Adrenal gland (tissue), 12 donors: ENCODE data around the gene ENC1. TPM values are rescaled to one million over a fixed set of nuclear protein-coding genes. Genes with fewer than 3 reads are reported as not detected.

Experiments used
- DNase-seq, 7 donors: peaks; one replicate each; pipeline ENCODE4 v3.0.0-alpha.2; 2019 to 2020
- H3K27ac ChIP-seq, 5 donors: fragments of 200-600 bp; sonication (generic) in 4 of 5; 1 replicate in 3 of 5; 2 replicates in 2 of 5; pipeline versions ENCODE4 v1.5.1 to v1.8.0; 2016 to 2020; ENCODE audit warnings: mild to moderate bottlenecking in 1 of 5
- H3K27me3 ChIP-seq: fragments of 200-600 bp; 2 replicates; pipeline ENCODE4 v1.8.0; 2021
- H3K36me3 ChIP-seq, 2 donors: fragments of 200-600 bp; replicated peaks in 1 of 2; 1 replicate in 1 of 2; 2 replicates in 1 of 2; pipeline versions ENCODE4 v1.5.1 to v1.8.0; 2018 to 2022
- H3K4me1 ChIP-seq, 2 donors: fragments of 200-600 bp; replicated peaks in 1 of 2; 1 replicate in 1 of 2; 2 replicates in 1 of 2; pipeline versions ENCODE4 v1.5.1 to v1.8.0; 2018 to 2021
- H3K4me3 ChIP-seq, 4 donors: fragments of 200-600 bp; sonication (generic) in 3 of 4; one replicate each; pipeline ENCODE4 v1.5.1; 2016 to 2018
- H3K9me3 ChIP-seq, 3 donors: fragments of 200-600 bp; sonication (generic) in 1 of 3; replicated peaks in 1 of 3; 1 replicate in 2 of 3; 2 replicates in 1 of 3; pipeline versions ENCODE4 v1.5.1 to v1.8.0; 2016 to 2021
- CTCF ChIP-seq, 6 experiments: fragments of 450-650 bp in 4 of 6; fragments of 200-600 bp in 2 of 6; sonication (generic) in 1 of 6; IDR thresholded peaks; 1 replicate in 5 of 6; 2 replicates in 1 of 6; pipeline versions ENCODE4 v1.5.1 to v1.8.0; 2016 to 2021; ENCODE audit warnings: antibody characterized with exemption in 6 of 6, mild to moderate bottlenecking in 2 of 6, moderate library complexity in 1 of 6
- POLR2A ChIP-seq, 2 donors: fragments of 450-650 bp; IDR thresholded peaks; one replicate each; pipeline ENCODE4 v1.6.1; 2017; ENCODE audit warnings: antibody characterized with exemption in 2 of 2, mild to moderate bottlenecking in 2 of 2, moderate library complexity in 1 of 2
- WGBS, 4 donors: extraction: QIAGEN DNeasy Blood & Tissue Kit in 2 of 4; methylation state at CpG; one replicate each; pipeline versions ENCODE4 v1.1.5 to v1.1.7; 2013 to 2017; 5-methylcytosine and 5-hydroxymethylcytosine counted together
- intact Hi-C, 2 donors: fragments of 100-400 bp; cut with DNase I; formaldehyde crosslinking; loops; one replicate each; pipeline versions ENCODE4 v1.14.1 to v1.15.0; 2022 to 2023
- polyA plus RNA-seq, 3 donors: library from polyadenylated mRNA; stranded (reverse); fragments of 200-250 nt in 2 of 3; fragments of 350-450 nt in 1 of 3; fragmentation: Illumina TruSeq in 1 of 3; extraction: RNeasy Lipid Tissue Mini Kit (QIAGEN cat#74804) in 1 of 3; gene quantifications; one replicate each; pipeline ENCODE4 v1.2.3, GENCODE V29; 2013 to 2014
- total RNA-seq, 9 donors: library from RNA; depleted of rRNA in 4 of 9; stranded (reverse); fragments of >200 nt in 4 of 9; fragments of 120-200 nt in 1 of 9; fragmentation: NEBNext Ultra II Directional in 1 of 9; extraction: Animal tissue kit (Norgen Biotek cat#: 25700) in 1 of 9; gene quantifications; one replicate each; pipeline versions ENCODE4 v1.1.0 to v1.2.4, GENCODE V29; 2013 to 2023
- donor health status: healthy with polysubstance abuse.
- donor health status: Bipolar disorder and iron deficiency.
- donor health status: DM: yes; HTN: yes; CAD: no.
- donor health status: DM: no; HTN: no; CAD: no.
- donor health status: DM: no; HTN: no; CAD: no.
- donor health status: DM: yes; HTN: yes; CAD: no.

Gene ENC1
- total and polyA plus RNA-seq, 12 donors, result 2.1 to 48.7 (median 4.4) TPM

- Histone ChIP-seq H3K27me3 (no peaks in the 10 kb centered on the region), H3K36me3 (no peaks in the 10 kb centered on the region), H3K9me3 (no peaks in the 10 kb centered on the region), H3K4me1 (peaks cover 3 to 29% of the 10 kb centered on the region in 2 donors), H3K27ac (peak overlapping the region in 3 of 5 donors; percentile 67 to 91 (median 81)), H3K4me3 (peak overlapping the region in 2 of 4 donors; percentile 67 to 76)
- DNase-seq, result no peak
- WGBS, 4 donors, result 20 to 38% (median 31%) methylated on average over 10 of the region's 10 CpGs
- TF ChIP-seq POLR2A (IDR thresholded peaks at IDR 0.05) (no peak), CTCF (IDR thresholded peaks at IDR 0.05) (no peak)
- intact Hi-C loops, result no loop called here
Measured at GRCh38 chr5:74638970-74639806, 1.3 kb downstream of the ENC1 start.

DNA sequence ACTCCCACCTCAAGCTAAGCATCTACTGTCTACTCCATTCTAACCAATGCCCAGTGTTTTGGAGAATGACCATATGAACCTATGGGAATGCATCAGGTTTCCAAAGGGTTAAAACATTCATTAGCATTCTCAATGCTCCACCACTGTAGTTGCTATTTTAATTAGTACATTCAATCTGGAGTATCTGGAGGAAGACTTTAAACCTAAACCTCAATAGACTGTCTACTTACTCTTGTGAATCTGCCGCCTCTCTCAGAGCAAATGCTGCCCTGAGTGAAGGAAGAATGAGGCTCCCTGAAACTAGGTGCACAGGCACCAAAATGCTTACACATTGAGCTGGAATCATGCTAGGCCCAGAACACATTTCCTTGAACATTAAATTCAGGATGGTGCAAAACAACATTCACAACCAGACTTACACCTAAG, 2.0 kb downstream of the ENC1 start:
- no peak for DNase-seq
- no peaks in the 10 kb centered on the region for H3K9me3 ChIP-seq
- intact Hi-C loops, result no loop called here
- H3K27ac ChIP-seq, result peak overlapping the region in 1 of 5 donors; percentile 1
- no peak for TF ChIP-seq POLR2A (IDR thresholded peaks at IDR 0.05)
- no peak for TF ChIP-seq CTCF (IDR thresholded peaks at IDR 0.05)
- no peaks in the 10 kb centered on the region for H3K36me3 ChIP-seq
- WGBS, 4 donors, result 76 to 92% (median 80%) methylated on average over 1 of the region's 1 CpG
- H3K27me3 ChIP-seq, result no peaks in the 10 kb centered on the region
- H3K4me3 ChIP-seq, result peak overlapping the region in 1 of 4 donors; percentile 76
- H3K4me1 ChIP-seq, result peaks cover 3 to 29% of the 10 kb centered on the region in 2 donors

DNA sequence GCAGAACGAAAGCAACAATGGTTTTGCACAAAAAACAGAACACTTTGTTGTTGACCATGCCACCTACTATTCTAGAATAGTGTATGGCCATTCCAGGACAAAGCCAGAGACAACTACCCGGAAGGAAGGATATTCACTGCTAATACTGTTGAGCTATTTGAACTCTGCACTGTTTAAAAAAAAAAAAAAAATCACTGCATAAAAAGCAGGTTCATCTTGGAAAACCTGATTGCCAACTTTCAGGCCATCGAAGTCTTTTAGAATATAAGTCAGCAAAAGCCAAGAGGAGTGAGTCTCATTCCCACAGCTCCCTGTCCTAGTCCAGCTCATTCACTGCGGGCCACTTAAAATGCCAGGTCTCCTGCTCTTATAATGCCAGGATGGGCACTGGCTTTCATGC, 4.0 kb downstream of the ENC1 start:
- Histone ChIP-seq H3K9me3 (no peaks in the 10 kb centered on the region), H3K27me3 (no peaks in the 10 kb centered on the region), H3K27ac (no peak overlapping the region), H3K4me1 (peaks cover 2 to 27% of the 10 kb centered on the region in 2 donors), H3K36me3 (no peaks in the 10 kb centered on the region), H3K4me3 (no peak overlapping the region)
- TF ChIP-seq POLR2A (IDR thresholded peaks at IDR 0.05) (no peak), CTCF (IDR thresholded peaks at IDR 0.05) (no peak)
- WGBS, 4 donors, result 80 to 87% (median 83%) methylated on average over 4 of the region's 4 CpGs
- no peak for DNase-seq
- intact Hi-C loops, result no loop called here

DNA sequence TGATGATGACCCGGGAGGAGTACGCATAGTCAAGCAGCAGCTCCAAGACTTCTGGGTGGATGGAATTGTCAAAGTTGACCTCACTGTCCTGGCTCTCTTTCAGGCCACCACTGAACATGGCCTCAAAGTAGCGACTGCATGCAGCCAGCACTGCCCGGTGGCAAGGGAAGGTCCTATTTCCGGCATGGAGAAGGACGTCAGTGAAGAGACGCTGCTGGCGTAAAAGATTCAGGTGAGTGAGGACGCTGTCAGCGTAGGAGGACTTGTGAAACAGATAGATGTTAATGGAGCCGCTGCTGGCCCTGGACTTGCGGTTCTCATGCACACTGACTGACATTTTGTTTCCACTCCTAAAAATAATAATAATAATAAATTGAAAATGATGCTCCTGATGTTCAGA, 4.4 kb downstream of the ENC1 start:
- Histone ChIP-seq H3K36me3 (no peaks in the 10 kb centered on the region), H3K9me3 (no peaks in the 10 kb centered on the region), H3K4me1 (peaks cover under 1 to 24% of the 10 kb centered on the region in 2 donors), H3K27ac (no peak overlapping the region), H3K4me3 (no peak overlapping the region), H3K27me3 (no peaks in the 10 kb centered on the region)
- intact Hi-C loops, result no loop called here
- 90 to 95% (median 92%) methylated on average over 12 of the region's 12 CpGs for WGBS, 4 donors
- no peak for DNase-seq
- TF ChIP-seq POLR2A (IDR thresholded peaks at IDR 0.05) (no peak), CTCF (IDR thresholded peaks at IDR 0.05) (no peak)
